HepG2 (cell line): ENCODE measurements around the gene DCAF15. TPM values are rescaled to one million over a fixed set of nuclear protein-coding genes. Genes with fewer than 3 reads are reported as not detected.

ENCODE experiments used
- HNRNPK ChIP-seq: fragments of 200-400 bp; formaldehyde crosslinking; IDR thresholded peaks from 2 replicates; pipeline ENCODE4 v1.6.1; 2018; ENCODE audit warnings: low read length, low read depth, moderate library complexity, mild to moderate bottlenecking; ENCODE audit not compliant: poor library complexity, severe bottlenecking
- HOXD1 ChIP-seq: sonication (generic); formaldehyde crosslinking; IDR thresholded peaks from 2 replicates; pipeline ENCODE4 v1.5.0; 2020; ENCODE audit warnings: missing genetic modification reagents
- KAT8 ChIP-seq: IDR thresholded peaks from 2 replicates; pipeline ENCODE4 v1.6.1; 2016; ENCODE audit warnings: missing genetic modification reagents, missing compliant biosample characterization
- POLR2A ChIP-seq, 2 experiments: IDR thresholded peaks; 2 replicates each; pipeline ENCODE4 v1.6.1; 2011; ENCODE audit warnings: low read depth in 2 of 2, low read length in 2 of 2, mild to moderate bottlenecking in 1 of 2, moderate library complexity in 1 of 2; ENCODE audit not compliant: insufficient read depth in 1 of 2
- POLR2AphosphoS5 ChIP-seq: IDR thresholded peaks from 2 replicates; pipeline ENCODE4 v1.6.1; 2012; ENCODE audit warnings: low read depth, low read length
- RFX1 ChIP-seq: fragments of 450-650 bp; IDR thresholded peaks from 2 replicates; pipeline ENCODE4 v1.6.1; 2017
- SOX13 ChIP-seq, 3 experiments: fragments of 450-650 bp in 1 of 3; sonication (generic) in 1 of 3; formaldehyde crosslinking in 1 of 3; IDR thresholded peaks in 2 of 3; conservative IDR thresholded peaks in 1 of 3; 2 replicates each; pipeline versions ENCODE4 v1.5.0 to v1.6.1; 2016 to 2020; ENCODE audit warnings: antibody characterized with exemption in 1 of 3, mild to moderate bottlenecking in 1 of 3, missing compliant biosample characterization in 1 of 3, missing genetic modification reagents in 1 of 3, moderate library complexity in 1 of 3
- TOE1 ChIP-seq: sonication (generic); formaldehyde crosslinking; IDR thresholded peaks from 2 replicates; pipeline ENCODE4 v1.4.0; 2020; ENCODE audit warnings: mild to moderate bottlenecking, missing genetic modification reagents
- ZMYM4 ChIP-seq: sonication (generic); formaldehyde crosslinking; IDR thresholded peaks from 2 replicates; pipeline ENCODE4 v1.8.1; 2023; ENCODE audit warnings: mild to moderate bottlenecking, missing genetic modification reagents
- ZNF12 ChIP-seq: sonication (generic); formaldehyde crosslinking; IDR thresholded peaks from 2 replicates; pipeline ENCODE4 v1.5.0; 2020; ENCODE audit warnings: missing genetic modification reagents
- ZNF589 ChIP-seq: sonication (generic); formaldehyde crosslinking; conservative IDR thresholded peaks from 2 replicates; pipeline ENCODE4 v1.8.0; 2022; ENCODE audit warnings: mild to moderate bottlenecking, moderate library complexity, missing genetic modification reagents
- ZNF776 ChIP-seq: sonication (generic); formaldehyde crosslinking; IDR thresholded peaks from 2 replicates; pipeline ENCODE4 v1.4.0; 2020; ENCODE audit warnings: mild to moderate bottlenecking, missing genetic modification reagents
- polyA plus RNA-seq, 8 experiments: library from polyadenylated mRNA; depleted of rRNA in 3 of 8; stranded (reverse) in 7 of 8; unstranded in 1 of 8; fragments of >200 nt; fragmentation: Illumina TruSeq in 4 of 8; extraction: Trizol in 4 of 8; gene quantifications; 2 replicates each; pipeline versions ENCODE4 v1.2.1 to v1.2.3, GENCODE V29; 2011 to 2016; ENCODE audit warnings: low read depth in 4 of 8, missing spikeins in 1 of 8, mixed read lengths in 1 of 8; ENCODE audit not compliant: insufficient read depth in 1 of 8
- total RNA-seq, 5 experiments: library from RNA; depleted of rRNA; stranded (reverse); fragments of >200 nt; fragmentation: Illumina TruSeq; extraction: Trizol; gene quantifications; 2 replicates each; pipeline ENCODE4 v1.2.3, GENCODE V29; 2016; ENCODE audit warnings: low read depth in 1 of 5
- TF ChIP-seq, protein P1 (sequence below): sonication (generic); formaldehyde crosslinking; IDR thresholded peaks from 2 replicates; pipeline ENCODE4 v1.9.0; 2021; ENCODE audit warnings: mild to moderate bottlenecking, missing genetic modification reagents
- TF ChIP-seq, protein P2 (sequence below): sonication (generic); formaldehyde crosslinking; IDR thresholded peaks from 2 replicates; pipeline ENCODE4 v1.5.1; 2020; ENCODE audit warnings: mild to moderate bottlenecking, missing genetic modification reagents, moderate library complexity
- TF ChIP-seq, protein P3 (sequence below): sonication (generic); formaldehyde crosslinking; IDR thresholded peaks from 2 replicates; pipeline ENCODE4 v1.5.1; 2020; ENCODE audit warnings: missing genetic modification reagents, mild to moderate bottlenecking, borderline replicate concordance

The DCAF15 gene
- total and polyA plus RNA-seq, 2 of the 13 experiments (the other 11 are each of a cell fraction or from before 2014, with no cell fraction given), result 13.6 to 14.0 TPM

DNA sequence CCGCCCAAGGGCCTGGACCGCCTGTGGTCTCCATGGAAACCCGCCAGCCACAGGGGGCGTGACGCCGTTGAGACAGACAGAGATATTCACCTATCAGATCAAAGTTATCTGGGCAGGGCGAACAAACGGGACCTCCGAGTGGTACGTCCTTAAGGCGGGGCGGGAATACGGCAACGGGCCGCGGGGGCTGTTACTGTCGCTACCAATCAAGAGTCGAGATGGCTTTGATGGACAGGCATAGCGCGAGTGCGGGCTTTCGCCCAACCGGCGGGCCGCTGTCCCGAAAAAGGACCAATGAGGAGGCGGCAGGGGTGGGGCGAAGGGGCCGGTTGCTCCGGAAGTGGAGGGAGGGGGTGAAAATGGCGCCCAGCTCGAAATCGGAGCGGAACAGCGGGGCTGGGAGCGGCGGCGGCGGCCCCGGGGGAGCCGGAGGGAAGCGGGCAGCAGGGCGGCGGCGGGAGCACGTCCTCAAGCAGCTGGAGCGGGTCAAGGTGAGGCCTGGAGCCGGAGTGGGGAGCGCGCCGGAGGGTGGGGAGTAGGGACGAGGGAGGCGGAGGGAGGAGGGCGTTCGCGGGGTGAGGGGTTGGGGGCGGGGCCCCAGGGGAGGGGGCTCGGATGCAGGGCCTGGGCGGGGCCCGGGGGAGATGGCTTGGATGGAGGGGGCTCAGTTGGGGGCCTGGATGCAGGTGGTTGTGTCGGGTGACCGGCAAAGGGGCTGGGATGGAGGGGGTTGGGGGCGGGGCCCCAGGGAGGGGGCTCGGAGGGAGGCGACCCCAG lies at the start of gene DCAF15 (continued):
- TF ChIP-seq, protein P1, sequence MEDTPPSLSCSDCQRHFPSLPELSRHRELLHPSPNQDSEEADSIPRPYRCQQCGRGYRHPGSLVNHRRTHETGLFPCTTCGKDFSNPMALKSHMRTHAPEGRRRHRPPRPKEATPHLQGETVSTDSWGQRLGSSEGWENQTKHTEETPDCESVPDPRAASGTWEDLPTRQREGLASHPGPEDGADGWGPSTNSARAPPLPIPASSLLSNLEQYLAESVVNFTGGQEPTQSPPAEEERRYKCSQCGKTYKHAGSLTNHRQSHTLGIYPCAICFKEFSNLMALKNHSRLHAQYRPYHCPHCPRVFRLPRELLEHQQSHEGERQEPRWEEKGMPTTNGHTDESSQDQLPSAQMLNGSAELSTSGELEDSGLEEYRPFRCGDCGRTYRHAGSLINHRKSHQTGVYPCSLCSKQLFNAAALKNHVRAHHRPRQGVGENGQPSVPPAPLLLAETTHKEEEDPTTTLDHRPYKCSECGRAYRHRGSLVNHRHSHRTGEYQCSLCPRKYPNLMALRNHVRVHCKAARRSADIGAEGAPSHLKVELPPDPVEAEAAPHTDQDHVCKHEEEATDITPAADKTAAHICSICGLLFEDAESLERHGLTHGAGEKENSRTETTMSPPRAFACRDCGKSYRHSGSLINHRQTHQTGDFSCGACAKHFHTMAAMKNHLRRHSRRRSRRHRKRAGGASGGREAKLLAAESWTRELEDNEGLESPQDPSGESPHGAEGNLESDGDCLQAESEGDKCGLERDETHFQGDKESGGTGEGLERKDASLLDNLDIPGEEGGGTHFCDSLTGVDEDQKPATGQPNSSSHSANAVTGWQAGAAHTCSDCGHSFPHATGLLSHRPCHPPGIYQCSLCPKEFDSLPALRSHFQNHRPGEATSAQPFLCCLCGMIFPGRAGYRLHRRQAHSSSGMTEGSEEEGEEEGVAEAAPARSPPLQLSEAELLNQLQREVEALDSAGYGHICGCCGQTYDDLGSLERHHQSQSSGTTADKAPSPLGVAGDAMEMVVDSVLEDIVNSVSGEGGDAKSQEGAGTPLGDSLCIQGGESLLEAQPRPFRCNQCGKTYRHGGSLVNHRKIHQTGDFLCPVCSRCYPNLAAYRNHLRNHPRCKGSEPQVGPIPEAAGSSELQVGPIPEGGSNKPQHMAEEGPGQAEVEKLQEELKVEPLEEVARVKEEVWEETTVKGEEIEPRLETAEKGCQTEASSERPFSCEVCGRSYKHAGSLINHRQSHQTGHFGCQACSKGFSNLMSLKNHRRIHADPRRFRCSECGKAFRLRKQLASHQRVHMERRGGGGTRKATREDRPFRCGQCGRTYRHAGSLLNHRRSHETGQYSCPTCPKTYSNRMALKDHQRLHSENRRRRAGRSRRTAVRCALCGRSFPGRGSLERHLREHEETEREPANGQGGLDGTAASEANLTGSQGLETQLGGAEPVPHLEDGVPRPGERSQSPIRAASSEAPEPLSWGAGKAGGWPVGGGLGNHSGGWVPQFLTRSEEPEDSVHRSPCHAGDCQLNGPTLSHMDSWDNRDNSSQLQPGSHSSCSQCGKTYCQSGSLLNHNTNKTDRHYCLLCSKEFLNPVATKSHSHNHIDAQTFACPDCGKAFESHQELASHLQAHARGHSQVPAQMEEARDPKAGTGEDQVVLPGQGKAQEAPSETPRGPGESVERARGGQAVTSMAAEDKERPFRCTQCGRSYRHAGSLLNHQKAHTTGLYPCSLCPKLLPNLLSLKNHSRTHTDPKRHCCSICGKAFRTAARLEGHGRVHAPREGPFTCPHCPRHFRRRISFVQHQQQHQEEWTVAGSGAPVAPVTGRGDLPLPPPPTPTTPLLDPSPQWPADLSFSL, result no peak
- peak; percentile 95 for TF ChIP-seq HNRNPK
- peak; percentile 58 to 64 for TF ChIP-seq POLR2A (IDR thresholded peaks at IDR 0.05; ENCODE audit: insufficient read depth in 1 of 2, low read depth in 2 of 2, low read length in 2 of 2)
- TF ChIP-seq POLR2AphosphoS5, result peak; percentile 58
- TF ChIP-seq SOX13 (IDR thresholded peaks at IDR 0.05), result no peak
- TF ChIP-seq SOX13 (CRISPR knock-in tag; conservative IDR thresholded peaks at IDR 0.05 in 1 of 2, IDR thresholded peaks at IDR 0.05 in 1 of 2), result no peak
- peak; percentile 86 for TF ChIP-seq RFX1
- TF ChIP-seq TOE1 (CRISPR knock-in tag), result no peak
- peak; percentile 69 for TF ChIP-seq KAT8 (CRISPR knock-in tag)
- TF ChIP-seq, protein P2, sequence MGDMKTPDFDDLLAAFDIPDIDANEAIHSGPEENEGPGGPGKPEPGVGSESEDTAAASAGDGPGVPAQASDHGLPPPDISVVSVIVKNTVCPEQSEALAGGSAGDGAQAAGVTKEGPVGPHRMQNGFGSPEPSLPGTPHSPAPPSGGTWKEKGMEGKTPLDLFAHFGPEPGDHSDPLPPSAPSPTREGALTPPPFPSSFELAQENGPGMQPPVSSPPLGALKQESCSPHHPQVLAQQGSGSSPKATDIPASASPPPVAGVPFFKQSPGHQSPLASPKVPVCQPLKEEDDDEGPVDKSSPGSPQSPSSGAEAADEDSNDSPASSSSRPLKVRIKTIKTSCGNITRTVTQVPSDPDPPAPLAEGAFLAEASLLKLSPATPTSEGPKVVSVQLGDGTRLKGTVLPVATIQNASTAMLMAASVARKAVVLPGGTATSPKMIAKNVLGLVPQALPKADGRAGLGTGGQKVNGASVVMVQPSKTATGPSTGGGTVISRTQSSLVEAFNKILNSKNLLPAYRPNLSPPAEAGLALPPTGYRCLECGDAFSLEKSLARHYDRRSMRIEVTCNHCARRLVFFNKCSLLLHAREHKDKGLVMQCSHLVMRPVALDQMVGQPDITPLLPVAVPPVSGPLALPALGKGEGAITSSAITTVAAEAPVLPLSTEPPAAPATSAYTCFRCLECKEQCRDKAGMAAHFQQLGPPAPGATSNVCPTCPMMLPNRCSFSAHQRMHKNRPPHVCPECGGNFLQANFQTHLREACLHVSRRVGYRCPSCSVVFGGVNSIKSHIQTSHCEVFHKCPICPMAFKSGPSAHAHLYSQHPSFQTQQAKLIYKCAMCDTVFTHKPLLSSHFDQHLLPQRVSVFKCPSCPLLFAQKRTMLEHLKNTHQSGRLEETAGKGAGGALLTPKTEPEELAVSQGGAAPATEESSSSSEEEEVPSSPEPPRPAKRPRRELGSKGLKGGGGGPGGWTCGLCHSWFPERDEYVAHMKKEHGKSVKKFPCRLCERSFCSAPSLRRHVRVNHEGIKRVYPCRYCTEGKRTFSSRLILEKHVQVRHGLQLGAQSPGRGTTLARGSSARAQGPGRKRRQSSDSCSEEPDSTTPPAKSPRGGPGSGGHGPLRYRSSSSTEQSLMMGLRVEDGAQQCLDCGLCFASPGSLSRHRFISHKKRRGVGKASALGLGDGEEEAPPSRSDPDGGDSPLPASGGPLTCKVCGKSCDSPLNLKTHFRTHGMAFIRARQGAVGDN (CRISPR knock-in tag), result 0 out of 2 replicates have a peak, but pooled peaks have one; percentile 33
- no peak for TF ChIP-seq HOXD1 (CRISPR knock-in tag)
- TF ChIP-seq ZNF589 (CRISPR knock-in tag), result no peak
- TF ChIP-seq ZNF12, result no peak
- peak; percentile 30; the same call in 1 of the 2 replicates for TF ChIP-seq ZMYM4 (CRISPR knock-in tag)
- TF ChIP-seq, protein P3, sequence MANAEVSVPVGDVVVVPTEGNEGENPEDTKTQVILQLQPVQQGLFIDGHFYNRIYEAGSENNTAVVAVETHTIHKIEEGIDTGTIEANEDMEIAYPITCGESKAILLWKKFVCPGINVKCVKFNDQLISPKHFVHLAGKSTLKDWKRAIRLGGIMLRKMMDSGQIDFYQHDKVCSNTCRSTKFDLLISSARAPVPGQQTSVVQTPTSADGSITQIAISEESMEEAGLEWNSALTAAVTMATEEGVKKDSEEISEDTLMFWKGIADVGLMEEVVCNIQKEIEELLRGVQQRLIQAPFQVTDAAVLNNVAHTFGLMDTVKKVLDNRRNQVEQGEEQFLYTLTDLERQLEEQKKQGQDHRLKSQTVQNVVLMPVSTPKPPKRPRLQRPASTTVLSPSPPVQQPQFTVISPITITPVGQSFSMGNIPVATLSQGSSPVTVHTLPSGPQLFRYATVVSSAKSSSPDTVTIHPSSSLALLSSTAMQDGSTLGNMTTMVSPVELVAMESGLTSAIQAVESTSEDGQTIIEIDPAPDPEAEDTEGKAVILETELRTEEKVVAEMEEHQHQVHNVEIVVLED, result peak; percentile 84
- 0 out of 2 replicates have a peak, but pooled peaks have one; percentile 33 for TF ChIP-seq ZNF776
